HG02759 (cell line): ENCODE results near the gene NBEAL1.
"Not testable (repeated sequence)": the region's sequence is repeated elsewhere in the genome, so short reads cannot be mapped to it uniquely, and the experiment has no call there.

ENCODE experiments used
- ATAC-seq: cut with Tn5 transposase; IDR thresholded peaks from one replicate; pipeline ENCODE4 v1.9.1; 2021; ENCODE audit warnings: mild to moderate bottlenecking, moderate library complexity; ENCODE audit not compliant: unreplicated experiment

NBEAL1 gene

DNA sequence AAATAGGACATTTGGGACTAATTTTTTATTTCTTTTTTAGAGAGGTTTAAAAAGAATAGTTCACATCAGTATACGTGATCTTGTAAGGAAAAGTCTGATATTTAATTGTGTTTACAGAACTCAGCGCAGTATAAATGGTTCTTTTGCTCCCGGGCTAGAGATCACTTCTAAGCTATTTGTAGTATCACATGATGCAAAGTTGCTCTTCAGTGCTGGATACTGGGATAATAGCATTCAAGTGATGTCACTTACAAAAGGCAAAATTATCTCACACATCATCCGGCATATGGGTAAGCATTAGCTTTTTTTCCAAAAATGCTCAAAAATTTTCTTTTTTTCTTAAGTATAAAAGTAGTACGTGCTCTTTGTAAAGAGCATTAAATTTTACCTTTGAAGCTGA is 186.8 kb downstream of the NBEAL1 start:
- no peak for ATAC-seq

GRCh38 chr2:203209538-203209937 is 194.9 kb downstream of the NBEAL1 start:
- ATAC-seq, result no peak

DNA sequence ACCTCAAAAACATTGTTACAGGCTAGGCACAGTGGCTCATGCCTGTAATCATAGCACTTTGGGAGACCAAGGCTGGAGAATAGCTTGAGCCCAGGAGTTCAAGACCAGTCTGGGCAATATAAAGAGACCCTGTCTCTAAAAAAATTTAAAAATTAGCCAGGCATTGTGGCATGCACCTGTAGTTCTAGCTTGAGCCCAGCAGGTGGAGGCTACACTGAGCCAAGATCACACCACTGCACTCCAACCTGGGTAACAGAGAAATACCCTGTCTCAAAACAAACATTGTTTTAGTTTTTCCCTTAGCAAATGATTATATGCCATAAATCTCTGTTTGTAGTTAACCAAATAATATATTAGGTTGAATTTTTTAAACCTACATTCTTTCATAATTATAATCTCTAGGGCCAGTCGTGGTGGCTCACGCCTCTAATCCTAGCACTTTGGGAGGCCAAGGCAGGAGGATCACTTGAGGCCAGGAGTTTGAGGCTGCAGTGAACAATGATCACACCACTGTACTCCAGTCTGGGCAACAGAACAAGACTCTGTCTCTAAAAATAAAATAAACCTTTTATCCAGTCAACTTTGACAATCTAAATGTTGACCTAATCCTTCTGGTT is 210.9 kb downstream of the NBEAL1 start:
- ATAC-seq, result no peak

DNA sequence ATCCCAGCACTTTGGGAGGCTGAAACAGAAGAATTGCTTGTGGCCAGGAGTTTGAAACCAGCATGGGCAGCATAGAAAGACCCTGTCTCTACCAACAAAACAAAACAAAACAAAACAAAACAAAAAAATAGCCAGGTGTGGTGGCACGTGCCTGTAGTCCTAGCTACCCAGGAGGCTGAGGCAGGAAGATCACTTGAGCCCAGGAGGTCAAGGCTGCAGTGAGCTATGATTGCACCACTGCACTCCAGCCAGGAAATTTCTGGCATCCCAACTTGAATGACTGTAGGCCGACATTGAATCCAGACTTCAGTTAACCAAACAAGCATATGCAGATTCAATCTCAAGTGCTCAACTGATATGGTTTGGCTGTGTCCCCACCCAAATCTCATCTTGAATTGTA is 215.0 kb downstream of the NBEAL1 start:
- not testable (repeated sequence) for ATAC-seq

DNA sequence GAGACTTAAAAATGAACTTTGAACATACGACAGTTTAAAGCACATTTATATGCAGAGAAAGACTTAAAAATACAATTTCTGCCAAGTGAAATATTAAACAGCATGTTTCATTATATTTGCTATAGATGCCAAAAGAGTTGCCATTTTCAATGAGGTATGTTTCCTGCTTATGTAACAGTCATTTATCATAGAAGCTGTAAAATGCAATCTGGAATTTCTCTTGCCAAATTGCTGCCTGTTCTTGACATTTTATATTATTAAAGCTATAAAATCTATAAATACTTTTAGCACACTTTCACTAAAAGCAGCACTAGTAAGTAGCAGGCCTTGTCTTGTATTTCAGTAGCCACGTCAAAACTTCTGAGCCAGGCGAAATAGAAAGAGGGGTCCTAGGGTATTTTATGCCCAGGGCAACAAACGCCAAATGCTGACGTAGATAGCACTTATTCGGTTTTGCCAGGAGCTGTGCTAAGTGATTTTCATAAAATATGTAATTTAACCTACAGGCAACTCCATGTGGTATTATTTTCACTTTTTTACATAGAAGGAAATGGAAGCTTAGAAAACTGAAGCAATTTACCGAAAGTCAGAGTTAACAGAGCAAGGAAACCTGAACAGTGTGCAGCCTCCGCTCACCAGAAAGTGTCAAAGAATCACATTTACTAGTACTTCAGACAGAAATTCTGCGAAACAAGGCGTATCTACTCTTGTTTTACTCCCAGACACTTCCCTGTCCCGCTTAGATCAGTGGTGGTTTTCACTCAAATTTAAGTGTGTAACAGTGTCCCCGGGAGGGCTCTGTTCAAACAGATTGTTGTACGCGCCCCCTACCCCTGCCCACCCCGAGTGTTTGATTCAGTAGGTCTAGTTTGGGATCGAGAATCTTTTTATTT is 222.9 kb downstream of the NBEAL1 start:
- ATAC-seq, result no peak

- ATAC-seq, result no peak
Observed at GRCh38 chr2:203238292-203238703, 223.6 kb downstream of the NBEAL1 start.

GRCh38 chr2:203238704-203239526 is 224.2 kb downstream of the NBEAL1 start, which contains the start of gene CYP20A1:
CYP20A1 (plus strand) TSS chr2:203239018; CDS start chr2:203239063, 45 bp downstream.
- ATAC-seq, result peak; percentile 89

GRCh38 chr2:203240491-203240890 is 225.8 kb downstream of the NBEAL1 start:
- ATAC-seq, result no peak

DNA sequence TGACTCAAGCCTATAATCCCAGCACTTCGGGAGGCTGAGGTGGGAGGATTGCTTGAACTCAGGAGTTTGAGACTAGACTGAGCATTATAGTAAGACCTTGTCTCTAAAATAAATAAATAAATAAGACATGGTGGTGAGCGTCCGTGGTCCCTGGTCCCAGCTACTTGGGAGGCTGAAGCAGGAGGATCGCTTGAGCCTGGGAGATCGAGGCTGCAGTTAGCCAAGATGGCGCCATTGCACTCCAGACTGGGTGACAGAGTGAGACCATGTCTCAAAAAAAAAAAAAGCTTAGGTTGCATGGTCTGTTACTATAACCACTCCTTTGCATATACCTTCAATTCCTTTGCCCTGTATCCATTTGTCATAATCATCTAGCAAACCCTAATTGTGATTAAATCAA is 227.8 kb downstream of the NBEAL1 start:
- ATAC-seq, result no peak

DNA sequence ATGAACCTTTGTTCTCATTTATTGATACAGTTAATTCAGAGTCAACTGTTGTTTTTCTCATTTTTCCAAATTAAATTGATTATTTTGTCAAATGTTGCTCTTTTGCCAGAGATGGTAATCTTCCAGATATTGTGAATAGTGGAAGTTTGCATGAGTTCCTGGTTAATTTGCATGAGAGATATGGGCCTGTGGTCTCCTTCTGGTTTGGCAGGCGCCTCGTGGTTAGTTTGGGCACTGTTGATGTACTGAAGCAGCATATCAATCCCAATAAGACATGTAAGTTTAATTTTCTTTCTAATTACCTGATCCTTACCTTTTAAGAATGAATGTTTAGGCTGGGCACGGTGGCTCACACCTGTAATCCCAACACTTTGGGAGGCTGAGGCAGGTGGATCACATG is 232.0 kb downstream of the NBEAL1 start:
- ATAC-seq, result no peak

GRCh38 chr2:203252818-203253217 is 238.1 kb downstream of the NBEAL1 start:
- no peak for ATAC-seq

DNA sequence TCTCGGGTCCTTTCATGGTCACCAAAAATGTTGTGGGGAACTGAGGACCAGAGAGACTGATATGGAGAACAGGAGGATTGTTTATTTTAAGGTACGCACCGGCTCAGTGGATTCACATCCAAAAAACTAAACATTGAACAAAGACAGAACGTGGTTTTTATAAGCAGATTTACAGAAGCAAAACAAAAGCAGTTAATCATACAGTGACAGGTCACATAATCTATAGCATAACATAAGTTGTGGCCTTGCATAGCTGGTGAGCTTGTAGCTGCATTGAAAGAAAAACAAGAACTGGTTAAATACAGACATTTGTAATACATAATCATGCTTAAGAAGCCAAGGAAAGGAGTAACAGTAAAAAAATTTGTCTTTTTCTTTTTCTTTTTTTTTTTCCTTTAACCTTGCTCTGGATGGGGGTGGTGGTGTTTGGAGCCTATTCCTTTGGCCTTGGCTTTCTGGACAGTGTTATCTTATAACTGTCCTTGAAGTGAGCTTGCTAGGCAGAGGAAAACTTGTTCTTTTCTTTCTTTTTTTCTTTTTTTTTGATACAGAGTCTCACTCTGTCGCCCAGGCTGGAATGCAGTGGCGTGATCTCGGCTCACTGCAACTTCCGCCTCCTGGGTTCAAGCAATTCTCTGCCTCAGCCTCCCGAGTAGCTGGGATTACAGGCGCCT is 238.9 kb downstream of the NBEAL1 start:
- ATAC-seq, result not testable (repeated sequence)

DNA sequence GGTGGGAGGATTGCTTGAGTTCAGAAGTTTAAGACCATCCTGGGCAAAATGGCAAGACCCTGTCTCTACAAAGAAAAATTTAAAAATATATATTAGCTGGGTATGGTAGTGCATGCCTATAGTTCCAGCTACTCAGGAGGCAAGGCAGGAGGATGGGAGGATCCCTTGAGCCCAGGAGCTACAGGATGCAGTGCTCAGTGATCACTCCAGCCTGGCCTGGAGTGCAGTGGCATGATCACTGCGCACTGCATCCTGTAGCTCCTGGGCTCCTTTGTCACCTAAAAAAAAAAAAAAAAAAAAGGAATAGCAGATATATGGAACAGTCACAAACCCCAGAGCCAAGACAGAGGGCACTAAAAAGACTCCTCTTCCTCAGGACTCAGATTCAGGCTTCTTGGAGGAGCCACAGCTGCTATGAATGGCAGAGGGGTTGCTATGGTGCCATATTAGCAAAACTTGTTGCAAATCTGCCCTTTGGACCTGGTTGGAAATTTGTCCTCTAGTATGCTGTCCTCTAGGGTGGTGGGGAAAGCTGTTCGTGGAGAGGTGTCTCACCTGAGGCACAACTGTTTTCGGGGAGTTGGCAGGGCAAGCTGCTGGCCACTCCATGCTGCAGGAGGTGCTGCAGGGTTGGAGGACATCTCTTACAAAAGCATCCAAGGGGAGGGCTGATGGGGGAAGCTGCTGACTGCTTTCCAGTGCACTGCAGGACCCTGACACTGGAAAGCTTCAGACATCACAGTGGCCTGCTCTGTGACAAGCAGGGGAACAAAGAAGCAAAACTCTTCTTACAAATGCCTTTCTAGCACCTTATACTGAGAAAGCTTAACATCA is 246.9 kb downstream of the NBEAL1 start:
- ATAC-seq, result no peak
